ENCODE results near the gene GGT7. TPM values are rescaled to one million over a fixed set of nuclear protein-coding genes. Genes with fewer than 3 reads are reported as not detected.
A peak's percentile ranks its signal among the peaks of the same experiment; 100 is the strongest.
"Not testable (repeated sequence)": the region's sequence is repeated elsewhere in the genome, so short reads cannot be mapped to it uniquely, and the experiment has no call there.

GGT7 gene
- total RNA-seq, 2 experiments from 2014 or later: 12.7 to 15.0 TPM

DNA sequence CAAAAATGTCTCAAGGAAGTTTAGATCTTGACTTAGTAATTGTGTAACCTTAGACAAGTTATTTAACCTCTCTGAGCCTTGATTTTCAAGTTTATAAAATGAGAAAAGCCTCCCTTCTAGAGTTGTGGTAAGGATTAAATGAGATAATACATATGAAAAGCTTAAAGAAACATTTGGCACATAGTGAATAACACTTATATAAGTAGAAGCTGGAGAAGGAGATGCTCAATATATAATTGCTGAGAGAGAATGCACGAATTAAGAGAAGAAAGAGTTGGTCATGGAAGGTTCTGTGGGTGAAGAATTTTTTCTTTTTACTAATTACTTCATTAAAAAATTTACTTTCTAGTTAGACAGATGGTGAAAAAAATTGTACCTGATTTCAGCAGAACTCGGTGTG lies 9.0 kb upstream of the GGT7 start:
- ChIA-PET CTCF (no interaction called here), POLR2A (no interaction called here)
- ATAC-seq (no peak), DNase-seq (no peak)
- Mint-ChIP-seq H3K9me3 (ENCODE audit: low read depth) (no peaks in the 10 kb centered on the region), H3K27me3 (no peaks in the 10 kb centered on the region), H3K4me3 (no peak overlapping the region), H3K4me1 (peaks cover 21% of the 10 kb centered on the region), H3K36me3 (ENCODE audit: low read depth) (peaks cover 16% of the 10 kb centered on the region), H3K27ac (no peak overlapping the region)
- intact Hi-C loops (cut with DNase I, micrococcal nuclease): no loop called here

GRCh38 chr20:34880971-34881370 lies 8.3 kb upstream of the GGT7 start:
- Mint-ChIP-seq H3K4me1 (peaks cover 24% of the 10 kb centered on the region), H3K36me3 (ENCODE audit: low read depth) (peaks cover 16% of the 10 kb centered on the region)
- ChIA-PET POLR2A (interaction anchor here (0.7 kb wide), 1 partner anchor 12 kb away, joined by 7 read pairs; no protein-coding TSS in a partner anchor), CTCF (interaction anchor here (1.8 kb wide), 1 partner anchor 9 kb away, joined by 6 read pairs; no protein-coding TSS in a partner anchor)
- H3K9me3 Mint-ChIP-seq (ENCODE audit: low read depth); H3K27me3 Mint-ChIP-seq; H3K4me3 Mint-ChIP-seq; intact Hi-C loops (cut with DNase I, micrococcal nuclease); DNase-seq; H3K27ac Mint-ChIP-seq; ATAC-seq: not testable (repeated sequence)

DNA sequence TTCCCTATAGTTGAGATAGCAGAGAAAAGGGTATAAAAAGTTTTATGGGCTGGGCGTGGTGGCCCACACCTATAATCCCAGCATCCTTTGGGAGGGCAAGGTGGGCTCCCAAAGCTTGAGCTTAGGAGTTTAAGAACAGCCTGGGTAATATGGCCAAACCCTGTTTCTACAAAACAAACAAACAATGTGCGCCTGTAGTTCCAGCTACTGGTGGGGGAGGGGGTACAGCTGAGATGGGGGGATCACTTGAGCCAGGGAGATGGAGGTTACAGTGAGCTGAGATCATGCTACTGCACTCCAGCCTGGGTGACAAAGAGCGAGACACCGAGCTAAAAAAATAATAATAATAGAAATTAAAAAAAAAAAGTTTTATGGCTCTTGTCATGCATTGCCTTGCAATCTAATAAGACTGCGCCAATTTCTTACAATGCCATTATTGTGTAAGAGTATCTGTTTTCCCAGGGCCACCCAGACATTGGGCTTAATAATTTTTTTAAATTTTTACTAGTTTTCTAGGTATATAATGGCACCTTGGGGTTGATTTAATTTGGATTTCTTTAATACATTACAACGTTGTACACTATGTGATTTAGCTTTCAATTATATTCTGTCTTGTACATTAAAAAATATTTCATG lies 7.7 kb upstream of the GGT7 start:
- Mint-ChIP-seq H3K4me1 (peaks cover 30% of the 10 kb centered on the region), H3K27me3 (no peaks in the 10 kb centered on the region), H3K9me3 (ENCODE audit: low read depth) (no peaks in the 10 kb centered on the region), H3K27ac (no peak overlapping the region), H3K36me3 (ENCODE audit: low read depth) (peaks cover 16% of the 10 kb centered on the region), H3K4me3 (no peak overlapping the region)
- ATAC-seq: no peak
- intact Hi-C loops (cut with DNase I, micrococcal nuclease): no loop called here
- DNase-seq: no peak
- ChIA-PET POLR2A (interaction anchor here (0.7 kb wide), 1 partner anchor 12 kb away, joined by 7 read pairs; no protein-coding TSS in a partner anchor), CTCF (interaction anchor here (0.6 to 1.8 kb wide), 4 partner anchors 8 to 73 kb away, joined by 3 to 6 read pairs (median 3); no protein-coding TSS in a partner anchor)

- intact Hi-C loops (cut with DNase I, micrococcal nuclease): loop anchor here (1.0 to 10.0 kb wide), 14 partner anchors 15 to 883 kb away; partner anchors contain the start of genes GSS (in 2 of the 2), MYH7B (in 2 of the 2), TRPC4AP (in 2 of the 2) and AHCY (in 1 of the 2)
- ChIA-PET CTCF (interaction anchor here (0.9 to 7.9 kb wide), 7 partner anchors 14 to 209 kb away, joined by 3 to 78 read pairs (median 4); partner anchors contain the start of genes GSS and MYH7B), POLR2A (interaction anchor here (1.0 kb wide), 2 partner anchors 79 to 95 kb away, joined by 3 read pairs; partner anchors contain the start of genes GSS and MYH7B)
- Mint-ChIP-seq H3K4me3 (peak within 1 kb of the TSS; percentile 90), H3K4me1 (peaks cover 51% of the 10 kb centered on the region), H3K27me3 (no peaks in the 10 kb centered on the region), H3K9me3 (ENCODE audit: low read depth) (no peaks in the 10 kb centered on the region), H3K36me3 (ENCODE audit: low read depth) (no peaks in the 10 kb centered on the region), H3K27ac (peak within 1 kb of the TSS; percentile 85)
- DNase-seq (peak; percentile 99), ATAC-seq (peak; percentile 31)
Measured at GRCh38 chr20:34876406-34877282, 4.0 kb upstream of the GGT7 start, which contains the start of gene ACSS2. Gene ACSS2, plus strand, starts transcription at chr20:34876612. Its CDS starts 34 bp downstream, at chr20:34876646.

DNA sequence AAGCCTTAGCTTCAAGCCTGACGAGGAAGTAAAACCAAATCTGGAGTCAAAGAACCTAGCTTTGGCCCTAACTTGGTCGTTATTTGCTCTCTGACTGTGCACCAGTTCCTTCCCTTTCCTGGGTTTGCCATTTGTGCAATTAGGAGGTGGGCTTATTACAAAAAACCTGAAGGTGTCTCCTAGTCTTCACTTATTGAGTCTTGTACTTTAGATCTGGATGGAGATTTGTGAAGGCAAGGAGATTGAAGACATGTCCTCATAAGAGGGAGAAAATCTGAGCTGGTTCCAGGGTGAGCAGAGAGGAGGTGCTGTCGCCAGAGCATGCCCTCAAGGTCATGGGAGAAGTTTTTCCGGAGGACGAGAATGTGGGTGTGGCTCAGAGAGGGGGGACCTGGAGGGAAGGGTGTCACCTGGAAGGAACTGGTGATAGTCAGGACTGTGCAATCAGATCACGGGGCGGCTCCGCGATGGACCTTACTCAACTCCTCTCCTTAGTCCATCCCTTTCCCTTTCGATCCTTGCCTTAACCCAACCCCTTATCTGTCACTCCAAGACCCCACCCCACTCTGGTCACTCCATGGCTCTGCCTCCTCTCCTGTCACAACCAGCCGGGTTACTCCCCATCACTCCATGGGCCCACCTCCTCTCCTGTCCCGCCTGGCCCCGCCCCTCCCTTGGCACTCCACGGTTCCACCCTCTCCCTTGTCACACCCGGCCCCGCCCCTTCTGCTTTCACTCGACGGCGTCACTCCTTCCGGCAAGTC lies 3.2 kb upstream of the GGT7 start:
- CTCF ChIA-PET: interaction anchor here (0.6 to 7.9 kb wide), 12 partner anchors 15 to 209 kb away, joined by 3 to 78 read pairs (median 4); partner anchors contain the start of genes GSS and MYH7B
- Mint-ChIP-seq H3K9me3 (ENCODE audit: low read depth) (no peaks in the 10 kb centered on the region), H3K27ac (peak overlapping the region; percentile 85), H3K36me3 (ENCODE audit: low read depth) (no peaks in the 10 kb centered on the region), H3K4me3 (peak overlapping the region; percentile 90), H3K4me1 (peaks cover 57% of the 10 kb centered on the region), H3K27me3 (no peaks in the 10 kb centered on the region)
- no peak for DNase-seq
- intact Hi-C loops (cut with DNase I, micrococcal nuclease): loop anchor here (1.0 to 10.0 kb wide), 14 partner anchors 15 to 883 kb away; partner anchors contain the start of genes GSS (in 2 of the 2), MYH7B (in 2 of the 2), TRPC4AP (in 2 of the 2) and AHCY (in 1 of the 2)
- peak; percentile 86 for ATAC-seq
- POLR2A ChIA-PET: interaction anchor here (0.6 to 1.0 kb wide), 4 partner anchors 80 to 286 kb away, joined by 3 to 4 read pairs (median 3); partner anchors contain the start of genes GSS and MYH7B

GRCh38 chr20:34874094-34874654 lies 1.5 kb upstream of the GGT7 start:
- Mint-ChIP-seq H3K4me1 (peaks cover 57% of the 10 kb centered on the region), H3K27me3 (no peaks in the 10 kb centered on the region), H3K36me3 (ENCODE audit: low read depth) (no peaks in the 10 kb centered on the region), H3K27ac (no peak overlapping the region), H3K4me3 (peak overlapping the region; percentile 32), H3K9me3 (ENCODE audit: low read depth) (no peaks in the 10 kb centered on the region)
- peak; percentile 82 for DNase-seq
- intact Hi-C loops (cut with DNase I, micrococcal nuclease): loop anchor here (1.0 to 10.0 kb wide), 4 partner anchors 44 to 871 kb away; partner anchors contain the start of genes NCOA6 (in 1 of the 2), RBM39 (in 1 of the 2) and UQCC1 (in 1 of the 2)
- ChIA-PET POLR2A (interaction anchor here (1.2 kb wide), 1 partner anchor 82 kb away, joined by 4 read pairs; the partner anchor contains the start of genes GSS and MYH7B), CTCF (interaction anchor here (0.6 to 7.9 kb wide), 17 partner anchors 9 to 222 kb away, joined by 3 to 78 read pairs (median 3); partner anchors contain the start of genes GSS and MYH7B)
- peak; percentile 27 for ATAC-seq

GRCh38 chr20:34873583-34874093 lies 982 bp upstream of the GGT7 start:
- peak overlapping the region; percentile 79 for H3K27ac Mint-ChIP-seq
- H3K4me1 Mint-ChIP-seq: peaks cover 56% of the 10 kb centered on the region
- CTCF ChIA-PET: interaction anchor here (0.6 to 7.9 kb wide), 19 partner anchors 10 to 273 kb away, joined by 3 to 78 read pairs (median 3); partner anchors contain the start of genes EDEM2, GSS and MYH7B
- no peaks in the 10 kb centered on the region for H3K36me3 Mint-ChIP-seq (ENCODE audit: low read depth)
- no peak for ATAC-seq
- intact Hi-C loops (cut with DNase I, micrococcal nuclease): loop anchor here (1.0 to 10.0 kb wide), 5 partner anchors 39 to 871 kb away; partner anchors contain the start of genes NCOA6 (in 1 of the 2), RBM39 (in 1 of the 2) and UQCC1 (in 1 of the 2)
- POLR2A ChIA-PET: interaction anchor here (1.2 kb wide), 1 partner anchor 82 kb away, joined by 4 read pairs; the partner anchor contains the start of genes GSS and MYH7B
- no peaks in the 10 kb centered on the region for H3K9me3 Mint-ChIP-seq (ENCODE audit: low read depth)
- H3K4me3 Mint-ChIP-seq: peak overlapping the region; percentile 79
- no peak for DNase-seq
- H3K27me3 Mint-ChIP-seq: no peaks in the 10 kb centered on the region

- ChIA-PET CTCF (interaction anchor here (0.8 to 7.9 kb wide), 6 partner anchors 10 to 275 kb away, joined by 3 to 78 read pairs (median 4); partner anchors contain the start of genes EDEM2, GSS and MYH7B), POLR2A (interaction anchor here (1.0 kb wide), 1 partner anchor 83 kb away, joined by 3 read pairs; the partner anchor contains the start of genes GSS and MYH7B)
- peak overlapping the region; percentile 79 for H3K4me3 Mint-ChIP-seq
- ATAC-seq (no peak), DNase-seq (no peak)
- no peaks in the 10 kb centered on the region for H3K9me3 Mint-ChIP-seq (ENCODE audit: low read depth)
- H3K27me3 Mint-ChIP-seq: no peaks in the 10 kb centered on the region
- peaks cover 54% of the 10 kb centered on the region for H3K4me1 Mint-ChIP-seq
- H3K36me3 Mint-ChIP-seq (ENCODE audit: low read depth): no peaks in the 10 kb centered on the region
- peak overlapping the region; percentile 63 for H3K27ac Mint-ChIP-seq
- intact Hi-C loops (cut with DNase I, micrococcal nuclease): loop anchor here (1.0 to 10.0 kb wide), 7 partner anchors 37 to 873 kb away; partner anchors contain the start of genes NCOA6 (in 2 of the 2), GSS (in 1 of the 2), MYH7B (in 1 of the 2) and RBM39 (in 1 of the 2)
Measured at GRCh38 chr20:34871966-34872621, 562 bp downstream of the GGT7 start.

DNA sequence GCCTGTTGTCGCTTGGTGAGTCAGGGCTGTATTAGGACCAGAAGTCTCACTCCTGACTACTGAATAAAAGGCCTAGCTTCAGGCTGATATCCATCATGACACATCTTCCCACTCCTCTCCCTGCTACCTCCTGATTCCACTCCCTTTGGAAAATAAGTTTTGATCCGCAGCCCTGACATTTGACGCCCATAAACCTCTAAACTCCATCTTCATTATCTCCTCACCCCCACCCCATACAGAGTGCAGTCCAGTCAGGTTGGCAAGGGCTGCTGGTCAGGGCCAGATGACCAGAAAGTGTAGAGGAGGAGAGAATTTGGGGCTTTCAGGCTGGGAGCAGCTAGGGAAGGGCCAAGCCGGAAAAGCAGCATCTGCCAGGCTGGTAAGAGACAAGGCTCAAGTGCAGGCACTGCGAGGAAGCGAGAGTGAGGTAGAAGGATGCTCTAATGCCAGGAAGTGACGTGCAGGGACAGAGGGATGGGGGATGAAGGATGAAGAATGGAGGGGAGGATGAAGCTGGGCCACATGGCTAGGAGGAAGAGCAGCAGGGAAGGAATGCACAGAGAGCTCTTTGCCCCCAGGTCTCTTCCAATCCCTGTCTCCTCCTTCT lies 1.2 kb downstream of the GGT7 start:
- intact Hi-C loops (cut with DNase I, micrococcal nuclease): loop anchor here (5.0 to 10.0 kb wide), 3 partner anchors 44 to 873 kb away; partner anchors contain the start of genes NCOA6 (in 1 of the 2), RBM39 (in 1 of the 2) and UQCC1 (in 1 of the 2)
- Mint-ChIP-seq H3K36me3 (ENCODE audit: low read depth) (no peaks in the 10 kb centered on the region), H3K4me3 (peak overlapping the region; percentile 79), H3K4me1 (peaks cover 51% of the 10 kb centered on the region), H3K27me3 (no peaks in the 10 kb centered on the region), H3K27ac (peak overlapping the region; percentile 35), H3K9me3 (ENCODE audit: low read depth) (no peaks in the 10 kb centered on the region)
- ATAC-seq (no peak), DNase-seq (no peak)
- ChIA-PET POLR2A (no interaction called here), CTCF (interaction anchor here (2.3 to 7.9 kb wide), 2 partner anchors 86 to 276 kb away, joined by 6 to 78 read pairs; partner anchors contain the start of genes EDEM2, GSS and MYH7B)

Data from activated CD4-positive, alpha-beta T cell treated with anti-CD3 and anti-CD28 coated beads for 36 hours (primary cell).